ENCODE results near the gene ACRBP. TPM values are rescaled to one million over a fixed set of nuclear protein-coding genes. Genes with fewer than 3 reads are reported as not detected.

Gene ACRBP
- total RNA-seq, 1 donor from 2014 or later: 3.7 TPM

GRCh38 chr12:6614513-6615172 lies 32.6 kb downstream of the ACRBP start:
- no peak for DNase-seq (ENCODE audit: low spot score in 2 of 2, unreplicated experiment in 2 of 2)
- Mint-ChIP-seq H3K27me3 (ENCODE audit: low read depth) (peaks cover 6% of the 10 kb centered on the region), H3K27ac (peak overlapping the region; percentile 96), H3K4me1 (peaks cover 43% of the 10 kb centered on the region), H3K4me3 (peak overlapping the region; percentile 5), H3K36me3 (no peaks in the 10 kb centered on the region), H3K9me3 (no peaks in the 10 kb centered on the region)
- no peak for TF ChIP-seq CTCF (IDR thresholded peaks at IDR 0.05; ENCODE audit: unreplicated experiment)

- Mint-ChIP-seq H3K27me3 (ENCODE audit: low read depth) (peaks cover under 1% of the 10 kb centered on the region), H3K4me1 (peaks cover 40% of the 10 kb centered on the region), H3K4me3 (peak overlapping the region; percentile 5), H3K27ac (peak overlapping the region; percentile 96), H3K36me3 (no peaks in the 10 kb centered on the region), H3K9me3 (no peaks in the 10 kb centered on the region)
- peak; percentile 74 to 86 for DNase-seq (ENCODE audit: low spot score in 2 of 2, unreplicated experiment in 2 of 2)
- TF ChIP-seq CTCF (IDR thresholded peaks at IDR 0.05; ENCODE audit: unreplicated experiment): no peak
Observed at GRCh38 chr12:6613776-6614512, 33.3 kb downstream of the ACRBP start.

- TF ChIP-seq CTCF (IDR thresholded peaks at IDR 0.05; ENCODE audit: unreplicated experiment): no peak
- peak overlapping the region; percentile 21 for H3K4me3 Mint-ChIP-seq
- DNase-seq (ENCODE audit: low spot score in 2 of 2, unreplicated experiment in 2 of 2): peak in 1 of 2 experiments; percentile 59
- peaks cover 36% of the 10 kb centered on the region for H3K4me1 Mint-ChIP-seq
- H3K27me3 Mint-ChIP-seq (ENCODE audit: low read depth): no peaks in the 10 kb centered on the region
- H3K27ac Mint-ChIP-seq: peak overlapping the region; percentile 94
- no peaks in the 10 kb centered on the region for H3K36me3 Mint-ChIP-seq
- H3K9me3 Mint-ChIP-seq: no peaks in the 10 kb centered on the region
Observed at GRCh38 chr12:6613015-6613775, 34.0 kb downstream of the ACRBP start.

GRCh38 chr12:6612652-6613014 lies 34.6 kb downstream of the ACRBP start:
- Mint-ChIP-seq H3K4me3 (no peak overlapping the region), H3K27me3 (ENCODE audit: low read depth) (no peaks in the 10 kb centered on the region), H3K27ac (peak overlapping the region; percentile 94), H3K36me3 (no peaks in the 10 kb centered on the region), H3K4me1 (peaks cover 36% of the 10 kb centered on the region), H3K9me3 (no peaks in the 10 kb centered on the region)
- no peak for DNase-seq (ENCODE audit: low spot score in 2 of 2, unreplicated experiment in 2 of 2)
- TF ChIP-seq CTCF (IDR thresholded peaks at IDR 0.05; ENCODE audit: unreplicated experiment): no peak

GRCh38 chr12:6612247-6612646 lies 35.0 kb downstream of the ACRBP start:
- Mint-ChIP-seq H3K4me1 (peaks cover 36% of the 10 kb centered on the region), H3K9me3 (no peaks in the 10 kb centered on the region), H3K4me3 (no peak overlapping the region), H3K27me3 (ENCODE audit: low read depth) (no peaks in the 10 kb centered on the region), H3K27ac (peak overlapping the region; percentile 78), H3K36me3 (no peaks in the 10 kb centered on the region)
- no peak for TF ChIP-seq CTCF (IDR thresholded peaks at IDR 0.05; ENCODE audit: unreplicated experiment)
- no peak for DNase-seq (ENCODE audit: low spot score in 2 of 2, unreplicated experiment in 2 of 2)
